ENCODE results near the gene RHBDL3.
A peak's percentile ranks its signal among the peaks of the same experiment; 100 is the strongest.
"Not testable (repeated sequence)": the region's sequence is repeated elsewhere in the genome, so short reads cannot be mapped to it uniquely, and the experiment has no call there.

RHBDL3 gene

DNA sequence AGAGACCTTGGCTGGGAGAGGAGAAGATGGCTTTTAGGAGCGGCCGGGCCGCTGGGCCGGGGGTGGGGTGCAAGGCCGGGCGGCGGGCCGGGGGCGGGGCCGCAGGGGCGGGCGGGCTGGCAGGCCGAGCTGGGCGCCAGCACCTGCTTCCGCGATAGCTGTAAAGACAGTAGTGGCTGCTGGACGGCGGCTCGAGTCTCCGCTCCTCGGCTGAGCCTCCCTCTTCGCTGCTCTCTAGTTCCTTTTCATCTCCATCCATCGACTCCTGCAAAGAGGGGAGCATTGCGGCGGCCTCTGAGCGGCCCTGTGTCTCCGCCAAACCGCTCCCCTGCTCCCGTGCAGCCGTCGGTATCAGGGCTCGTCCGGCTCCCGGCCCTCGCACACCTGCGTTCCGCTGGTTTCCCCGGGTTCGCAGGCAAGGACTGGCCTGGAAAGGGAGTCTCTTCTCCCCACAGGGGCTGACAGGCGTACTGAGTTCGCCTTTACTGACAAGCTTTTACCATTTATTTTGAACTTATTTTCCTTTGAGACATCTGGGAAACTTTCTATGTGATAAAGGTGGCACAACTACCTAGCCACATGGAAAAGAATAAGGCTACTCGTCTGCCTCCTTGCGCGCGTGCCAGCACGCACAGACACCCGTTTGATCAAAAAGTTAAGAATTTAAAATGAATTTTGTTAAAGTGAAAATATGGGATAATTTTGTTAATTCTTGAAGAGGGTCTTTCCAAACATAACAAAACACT, 76.4 kb downstream of the RHBDL3 start, which contains the start of gene C17orf75:
Gene C17orf75 (minus strand): TSS at position 317 of the 746 bp plus-strand sequence. CDS start 34 bp downstream, at position 283.
- peaks cover 23% of the 10 kb centered on the region for H3K36me3 ChIP-seq (ENCODE audit: control insufficient read depth, insufficient read depth, low read length)
- peak within 1 kb of the TSS; percentile 66 for H3K27ac ChIP-seq (ENCODE audit: insufficient read depth, low read depth, low read length, poor library complexity, severe bottlenecking)
- H3K9me3 ChIP-seq (ENCODE audit: control insufficient read depth, low read length) = no peaks in the 10 kb centered on the region
- H3K4me3 ChIP-seq (ENCODE audit: insufficient read depth, low read depth, low read length) = peak within 1 kb of the TSS; percentile 70
- H3K4me1 ChIP-seq (ENCODE audit: control insufficient read depth, insufficient read depth, low read length) = no peaks in the 10 kb centered on the region
- 12 to 14% methylated on average over 47 of the region's 47 CpGs for whole genome bisulfite sequencing, 2 experiments
- H3K27me3 ChIP-seq (ENCODE audit: control insufficient read depth, insufficient read depth, low read length, poor library complexity, severe bottlenecking) = no peaks in the 10 kb centered on the region

DNA sequence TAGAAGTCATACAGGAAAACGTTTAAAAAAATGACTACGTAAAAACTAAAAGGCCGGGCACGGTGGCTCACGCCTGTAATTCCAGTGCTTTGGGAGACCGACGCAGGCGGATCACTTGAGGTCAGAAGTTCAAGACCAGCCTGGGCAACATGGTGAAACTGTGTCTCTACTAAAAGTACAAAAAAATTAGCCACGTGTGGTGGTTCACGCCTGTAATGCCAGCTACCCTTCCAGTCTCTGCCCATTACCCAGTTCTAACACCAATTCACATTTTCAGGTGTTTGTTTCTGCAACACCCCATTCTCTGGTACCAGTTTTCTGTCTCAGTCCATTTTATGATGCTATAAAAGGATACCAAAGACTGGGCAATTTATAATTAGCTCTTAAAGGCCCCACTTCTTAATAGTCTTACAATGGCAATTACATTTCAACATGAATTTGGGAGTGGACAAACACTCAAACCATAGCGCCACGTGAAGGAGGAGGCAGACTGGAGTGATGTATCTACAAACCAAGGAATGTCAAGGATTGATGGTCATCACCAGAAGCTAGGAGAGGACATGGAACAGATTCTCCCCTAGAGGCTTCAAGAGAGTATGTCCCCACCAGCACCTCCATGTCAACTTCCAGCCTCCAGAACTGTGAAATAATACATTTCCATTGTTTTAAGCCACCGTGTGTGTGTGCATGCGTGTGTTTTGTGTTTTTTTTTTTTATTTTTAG, 77.1 kb downstream of the RHBDL3 start:
- H3K4me3 ChIP-seq (ENCODE audit: insufficient read depth, low read depth, low read length) = peak overlapping the region; percentile 70
- H3K36me3 ChIP-seq (ENCODE audit: control insufficient read depth, insufficient read depth, low read length) = peaks cover 16% of the 10 kb centered on the region
- no peaks in the 10 kb centered on the region for H3K9me3 ChIP-seq (ENCODE audit: control insufficient read depth, low read length)
- 90 to 91% methylated on average over 12 of the region's 14 CpGs for WGBS, 2 experiments
- no peaks in the 10 kb centered on the region for H3K27me3 ChIP-seq (ENCODE audit: control insufficient read depth, insufficient read depth, low read length, poor library complexity, severe bottlenecking)
- no peaks in the 10 kb centered on the region for H3K4me1 ChIP-seq (ENCODE audit: control insufficient read depth, insufficient read depth, low read length)
- H3K27ac ChIP-seq (ENCODE audit: insufficient read depth, low read depth, low read length, poor library complexity, severe bottlenecking) = no peak overlapping the region

DNA sequence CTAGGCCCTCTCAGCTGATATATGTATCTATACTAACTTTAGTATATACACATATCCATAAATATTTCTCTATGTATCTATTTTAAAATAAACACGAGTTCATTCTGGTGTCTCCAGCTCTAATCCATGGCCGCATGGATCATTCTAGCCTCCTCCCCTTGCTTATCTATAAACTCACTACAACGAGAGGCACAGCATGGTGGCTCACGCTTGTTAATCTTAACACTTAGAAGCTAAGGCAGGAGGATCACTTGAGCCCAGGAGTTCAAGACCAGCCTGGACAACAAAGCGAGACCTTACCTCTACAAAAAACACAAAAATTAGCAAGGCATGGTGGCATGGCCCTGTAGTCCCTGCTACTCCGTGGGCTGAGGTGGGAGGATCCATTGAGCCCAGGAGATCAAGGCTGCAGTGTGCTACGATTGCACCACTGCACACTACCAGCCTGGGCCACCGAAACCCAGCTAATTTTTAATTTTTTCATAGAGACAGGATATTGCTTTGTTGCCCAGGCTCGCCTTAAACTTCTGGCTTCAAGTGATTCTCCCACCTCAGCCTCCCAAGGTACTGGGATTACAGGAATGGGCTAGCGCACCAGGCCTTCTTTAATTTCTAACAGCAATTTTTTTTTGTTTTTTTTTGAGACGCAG, 80.4 kb downstream of the RHBDL3 start:
- no peak overlapping the region for H3K4me3 ChIP-seq (ENCODE audit: insufficient read depth, low read depth, low read length)
- no peak overlapping the region for H3K27ac ChIP-seq (ENCODE audit: insufficient read depth, low read depth, low read length, poor library complexity, severe bottlenecking)
- no peaks in the 10 kb centered on the region for H3K36me3 ChIP-seq (ENCODE audit: control insufficient read depth, insufficient read depth, low read length)
- H3K9me3 ChIP-seq (ENCODE audit: control insufficient read depth, low read length) = no peaks in the 10 kb centered on the region
- H3K27me3 ChIP-seq (ENCODE audit: control insufficient read depth, insufficient read depth, low read length, poor library complexity, severe bottlenecking) = no peaks in the 10 kb centered on the region
- H3K4me1 ChIP-seq (ENCODE audit: control insufficient read depth, insufficient read depth, low read length) = no peaks in the 10 kb centered on the region
- 89 to 92% methylated on average over 11 of the region's 11 CpGs for WGBS, 2 experiments

DNA sequence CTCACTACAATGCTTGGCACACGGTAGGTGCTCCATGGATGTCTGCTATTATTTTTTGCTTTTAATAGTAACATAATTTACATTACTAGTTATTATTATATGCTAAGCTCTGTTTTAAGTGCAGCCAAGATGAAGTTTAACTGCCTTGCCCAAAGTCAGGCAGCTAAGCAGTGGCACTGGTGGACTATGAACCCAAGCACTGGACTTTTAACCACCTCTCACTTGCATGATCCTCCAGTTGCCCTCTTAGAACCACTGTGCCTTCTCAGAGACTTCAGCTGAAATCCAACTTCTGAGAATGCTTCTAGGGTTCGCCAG, 82.8 kb downstream of the RHBDL3 start:
- no peaks in the 10 kb centered on the region for H3K36me3 ChIP-seq (ENCODE audit: control insufficient read depth, insufficient read depth, low read length)
- no peak overlapping the region for H3K4me3 ChIP-seq (ENCODE audit: insufficient read depth, low read depth, low read length)
- no peaks in the 10 kb centered on the region for H3K4me1 ChIP-seq (ENCODE audit: control insufficient read depth, insufficient read depth, low read length)
- no peaks in the 10 kb centered on the region for H3K27me3 ChIP-seq (ENCODE audit: control insufficient read depth, insufficient read depth, low read length, poor library complexity, severe bottlenecking)
- no peak overlapping the region for H3K27ac ChIP-seq (ENCODE audit: insufficient read depth, low read depth, low read length, poor library complexity, severe bottlenecking)
- H3K9me3 ChIP-seq (ENCODE audit: control insufficient read depth, low read length) = no peaks in the 10 kb centered on the region
- 86 to 94% methylated on average over 1 to 2 of the region's 2 CpGs for WGBS, 2 experiments

DNA sequence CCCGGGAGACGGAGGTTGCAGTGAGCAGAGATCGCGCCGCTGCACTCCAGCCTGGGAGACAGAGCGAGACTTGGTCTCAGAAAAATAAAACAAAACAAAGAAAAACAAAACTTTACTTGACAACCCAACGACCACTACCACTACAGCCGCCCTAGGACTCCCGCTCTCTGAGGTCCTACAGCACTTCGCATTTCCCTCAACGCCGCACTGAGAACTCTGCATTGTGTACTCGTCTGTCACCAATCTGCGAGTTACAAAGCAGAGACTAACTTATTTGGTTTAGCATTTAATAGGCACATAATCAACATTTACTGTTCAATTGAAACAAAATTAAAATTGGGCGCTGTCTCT, 83.8 kb downstream of the RHBDL3 start:
- H3K27me3 ChIP-seq (ENCODE audit: control insufficient read depth, insufficient read depth, low read length, poor library complexity, severe bottlenecking) = no peaks in the 10 kb centered on the region
- H3K4me3 ChIP-seq (ENCODE audit: insufficient read depth, low read depth, low read length) = peak overlapping the region; percentile 75
- H3K36me3 ChIP-seq (ENCODE audit: control insufficient read depth, insufficient read depth, low read length) = peaks cover 8% of the 10 kb centered on the region
- H3K9me3 ChIP-seq (ENCODE audit: control insufficient read depth, low read length) = no peaks in the 10 kb centered on the region
- peak overlapping the region; percentile 90 for H3K27ac ChIP-seq (ENCODE audit: insufficient read depth, low read depth, low read length, poor library complexity, severe bottlenecking)
- 49 to 52% methylated on average over 15 of the region's 15 CpGs for WGBS, 2 experiments
- H3K4me1 ChIP-seq (ENCODE audit: control insufficient read depth, insufficient read depth, low read length) = no peaks in the 10 kb centered on the region

DNA sequence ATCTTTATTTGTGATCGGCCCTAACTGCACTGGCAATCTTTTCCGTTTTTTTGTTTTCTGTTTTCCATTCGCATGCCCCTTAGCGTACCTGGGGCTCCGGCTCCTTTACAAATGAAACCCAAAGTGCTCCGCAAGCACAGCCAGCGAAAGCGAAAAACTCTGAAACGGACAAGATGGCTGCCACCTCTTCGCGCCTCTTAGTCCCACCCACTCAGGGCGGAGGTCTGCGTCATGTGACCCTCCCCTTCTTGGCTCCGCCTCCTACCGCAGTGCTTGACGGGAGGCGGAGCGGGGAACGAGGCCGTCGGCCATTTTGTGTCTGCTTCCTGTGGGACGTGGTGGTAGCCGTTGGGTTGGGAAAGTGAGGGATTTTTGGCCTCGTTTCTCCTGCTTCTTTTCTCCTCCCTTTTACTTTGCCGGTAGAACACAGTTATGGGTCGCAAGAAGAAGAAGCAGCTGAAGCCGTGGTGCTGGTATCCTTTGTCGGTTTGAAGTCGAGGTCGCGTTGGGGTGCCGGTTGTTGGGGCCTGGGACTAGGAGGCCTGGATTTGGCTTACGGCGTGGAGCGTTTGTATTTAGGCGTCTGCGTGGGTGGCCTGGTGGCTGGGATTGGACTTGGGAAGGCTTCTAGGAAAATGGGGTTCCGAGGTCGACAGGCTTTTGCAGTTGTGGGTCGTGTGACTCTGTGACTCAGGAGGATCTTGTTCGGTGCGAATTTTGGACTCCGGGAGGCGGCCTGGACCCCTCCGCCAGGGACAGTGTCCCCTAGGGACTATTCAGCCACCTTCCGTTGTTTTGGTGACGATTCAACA, 84.4 kb downstream of the RHBDL3 start, which contains the start of gene ZNF207:
Gene ZNF207 (plus strand): TSS at position 304 of the 812 bp plus-strand sequence. CDS start 129 bp downstream, at position 433.
- peaks cover 9% of the 10 kb centered on the region for H3K36me3 ChIP-seq (ENCODE audit: control insufficient read depth, insufficient read depth, low read length)
- H3K27me3 ChIP-seq (ENCODE audit: control insufficient read depth, insufficient read depth, low read length, poor library complexity, severe bottlenecking) = no peaks in the 10 kb centered on the region
- H3K27ac ChIP-seq (ENCODE audit: insufficient read depth, low read depth, low read length, poor library complexity, severe bottlenecking) = peak within 1 kb of the TSS; percentile 90
- H3K9me3 ChIP-seq (ENCODE audit: control insufficient read depth, low read length) = no peaks in the 10 kb centered on the region
- peak within 1 kb of the TSS; percentile 75 for H3K4me3 ChIP-seq (ENCODE audit: insufficient read depth, low read depth, low read length)
- 1 to 2% methylated on average over 47 of the region's 47 CpGs for WGBS, 2 experiments
- no peaks in the 10 kb centered on the region for H3K4me1 ChIP-seq (ENCODE audit: control insufficient read depth, insufficient read depth, low read length)

DNA sequence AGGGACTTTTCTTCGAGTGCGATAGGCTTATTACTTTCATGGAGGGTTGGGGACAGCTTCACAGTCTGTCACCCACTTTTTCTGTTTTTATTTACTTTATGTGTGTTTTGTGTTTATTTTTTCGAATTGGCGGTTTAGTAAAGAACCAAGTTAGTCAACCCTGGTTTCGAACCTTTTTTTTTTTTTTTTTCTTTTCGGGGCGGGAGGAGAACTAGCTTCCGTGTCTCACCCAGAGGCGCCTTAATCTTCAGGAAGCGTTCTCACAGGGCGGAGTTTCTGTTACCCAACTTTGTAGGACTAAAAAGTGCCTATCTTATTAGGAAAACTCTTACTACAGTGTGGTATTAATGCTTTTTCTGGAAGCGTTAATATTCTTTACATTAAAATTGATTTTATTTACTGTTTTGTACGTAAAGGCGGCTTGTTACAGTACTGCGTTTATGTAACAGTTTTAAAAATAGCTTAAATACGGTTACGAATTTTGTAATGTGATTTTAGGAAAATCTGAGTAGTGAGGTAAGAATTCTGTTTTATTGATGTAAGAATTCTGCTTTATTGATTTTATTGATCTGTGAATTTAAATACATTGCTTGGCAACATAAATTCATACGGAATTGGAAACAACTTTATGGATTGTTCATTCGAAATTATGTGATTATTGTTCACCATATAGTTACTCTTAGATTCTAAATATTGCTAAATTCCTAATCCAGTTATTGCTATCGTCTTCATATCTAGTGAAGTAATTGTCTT, 85.2 kb downstream of the RHBDL3 start:
- H3K4me3 ChIP-seq (ENCODE audit: insufficient read depth, low read depth, low read length) = peak overlapping the region; percentile 75
- WGBS, 2 experiments = 1 to 3% methylated on average over 14 to 18 of the region's 20 CpGs
- H3K27me3 ChIP-seq (ENCODE audit: control insufficient read depth, insufficient read depth, low read length, poor library complexity, severe bottlenecking) = no peaks in the 10 kb centered on the region
- H3K4me1 ChIP-seq (ENCODE audit: control insufficient read depth, insufficient read depth, low read length) = no peaks in the 10 kb centered on the region
- peaks cover 14% of the 10 kb centered on the region for H3K36me3 ChIP-seq (ENCODE audit: control insufficient read depth, insufficient read depth, low read length)
- peak overlapping the region; percentile 90 for H3K27ac ChIP-seq (ENCODE audit: insufficient read depth, low read depth, low read length, poor library complexity, severe bottlenecking)
- H3K9me3 ChIP-seq (ENCODE audit: control insufficient read depth, low read length) = no peaks in the 10 kb centered on the region

DNA sequence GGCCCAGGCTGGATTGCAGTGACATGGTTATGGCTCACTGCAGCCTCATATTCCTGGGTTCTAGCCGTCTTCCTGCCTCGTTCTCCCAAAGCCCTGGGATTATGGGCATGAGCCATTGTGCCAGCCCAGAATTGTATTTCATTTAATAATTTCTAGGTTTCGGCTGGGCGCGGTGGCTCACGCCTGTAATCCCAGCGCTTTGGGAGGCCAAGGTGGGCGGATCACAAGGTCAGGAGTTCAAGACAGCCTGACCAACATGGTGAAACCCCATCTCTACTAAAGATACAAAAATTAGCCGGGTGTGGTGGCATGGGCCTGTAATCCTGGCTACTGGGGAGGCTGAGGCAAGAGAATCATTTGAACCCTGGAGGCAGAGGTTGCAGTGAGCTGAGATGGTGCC, 87.1 kb downstream of the RHBDL3 start:
- H3K27ac ChIP-seq (ENCODE audit: insufficient read depth, low read depth, low read length, poor library complexity, severe bottlenecking); H3K9me3 ChIP-seq (ENCODE audit: control insufficient read depth, low read length); H3K4me1 ChIP-seq (ENCODE audit: control insufficient read depth, insufficient read depth, low read length); H3K27me3 ChIP-seq (ENCODE audit: control insufficient read depth, insufficient read depth, low read length, poor library complexity, severe bottlenecking): not testable (repeated sequence)
- 93% methylated on average over 9 of the region's 9 CpGs for WGBS, 2 experiments
- Histone ChIP-seq H3K4me3 (ENCODE audit: insufficient read depth, low read depth, low read length) (peak overlapping the region; percentile 75), H3K36me3 (ENCODE audit: control insufficient read depth, insufficient read depth, low read length) (peaks cover 19% of the 10 kb centered on the region)

DNA sequence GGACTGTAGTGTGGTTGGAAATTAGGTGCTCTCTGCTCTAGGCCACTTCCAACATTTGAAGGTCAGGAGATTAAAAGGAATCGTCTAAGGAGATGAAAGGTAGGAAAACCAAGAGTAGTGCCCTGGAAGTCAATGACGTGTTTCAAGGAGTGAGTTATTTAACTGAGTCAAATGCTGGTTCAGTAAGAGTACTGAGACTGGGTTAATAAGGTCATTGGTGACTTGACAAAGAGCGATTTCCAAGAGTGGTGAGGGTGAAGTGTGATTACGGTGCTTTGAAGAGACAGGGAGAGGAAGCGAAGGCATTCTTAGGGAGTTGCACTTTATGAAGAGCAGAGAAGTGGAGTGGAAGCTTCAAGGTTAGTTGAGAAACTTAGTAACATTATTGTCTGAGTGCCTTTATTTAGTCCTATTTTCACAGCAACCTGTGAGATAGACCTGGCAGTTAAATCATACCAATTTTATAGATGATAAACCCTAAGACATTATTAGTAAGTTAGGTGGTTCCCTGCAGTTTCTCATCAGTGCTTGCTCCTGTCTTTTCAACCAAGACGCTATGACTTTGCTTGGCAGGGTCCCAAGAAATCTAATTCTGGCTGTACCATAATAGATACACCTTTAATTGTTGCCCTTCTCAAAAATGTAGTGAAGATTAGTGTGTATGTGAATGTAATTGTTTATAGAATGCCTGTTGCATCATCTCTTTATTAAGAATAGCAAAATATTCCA, 90.2 kb downstream of the RHBDL3 start:
- Histone ChIP-seq H3K4me3 (ENCODE audit: insufficient read depth, low read depth, low read length) (no peak overlapping the region), H3K27me3 (ENCODE audit: control insufficient read depth, insufficient read depth, low read length, poor library complexity, severe bottlenecking) (no peaks in the 10 kb centered on the region), H3K4me1 (ENCODE audit: control insufficient read depth, insufficient read depth, low read length) (no peaks in the 10 kb centered on the region), H3K27ac (ENCODE audit: insufficient read depth, low read depth, low read length, poor library complexity, severe bottlenecking) (no peak overlapping the region), H3K9me3 (ENCODE audit: control insufficient read depth, low read length) (no peaks in the 10 kb centered on the region), H3K36me3 (ENCODE audit: control insufficient read depth, insufficient read depth, low read length) (peaks cover 36% of the 10 kb centered on the region)
- WGBS, 2 experiments = 94 to 96% methylated on average over 6 of the region's 6 CpGs
